HG03108 (cell line): ENCODE measurements around the gene LAMTOR3.

Experiments used
- ATAC-seq: cut with Tn5 transposase; IDR thresholded peaks from one replicate; pipeline ENCODE4 v1.9.1; 2021; ENCODE audit warnings: moderate library complexity; ENCODE audit not compliant: unreplicated experiment

Gene LAMTOR3

DNA sequence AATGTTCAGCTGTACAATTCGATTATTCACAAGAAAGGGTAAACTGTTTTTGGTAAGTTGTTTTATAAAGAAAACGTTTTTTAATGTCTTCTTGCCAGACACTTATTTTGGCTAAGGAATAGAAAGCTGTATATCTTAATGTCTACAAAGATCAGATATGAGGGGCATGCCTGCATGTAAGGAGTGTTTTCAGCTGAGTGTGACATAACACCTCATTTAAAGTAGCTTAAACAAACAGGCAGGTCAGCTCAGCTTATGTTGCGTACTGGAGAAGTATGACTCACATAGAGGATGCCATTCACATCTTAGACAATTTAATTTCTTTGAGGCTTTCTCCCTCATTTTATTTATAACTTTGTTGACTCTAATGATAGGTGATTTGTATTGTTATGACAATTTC lies 30.4 kb downstream of the LAMTOR3 start:
- no peak for ATAC-seq

DNA sequence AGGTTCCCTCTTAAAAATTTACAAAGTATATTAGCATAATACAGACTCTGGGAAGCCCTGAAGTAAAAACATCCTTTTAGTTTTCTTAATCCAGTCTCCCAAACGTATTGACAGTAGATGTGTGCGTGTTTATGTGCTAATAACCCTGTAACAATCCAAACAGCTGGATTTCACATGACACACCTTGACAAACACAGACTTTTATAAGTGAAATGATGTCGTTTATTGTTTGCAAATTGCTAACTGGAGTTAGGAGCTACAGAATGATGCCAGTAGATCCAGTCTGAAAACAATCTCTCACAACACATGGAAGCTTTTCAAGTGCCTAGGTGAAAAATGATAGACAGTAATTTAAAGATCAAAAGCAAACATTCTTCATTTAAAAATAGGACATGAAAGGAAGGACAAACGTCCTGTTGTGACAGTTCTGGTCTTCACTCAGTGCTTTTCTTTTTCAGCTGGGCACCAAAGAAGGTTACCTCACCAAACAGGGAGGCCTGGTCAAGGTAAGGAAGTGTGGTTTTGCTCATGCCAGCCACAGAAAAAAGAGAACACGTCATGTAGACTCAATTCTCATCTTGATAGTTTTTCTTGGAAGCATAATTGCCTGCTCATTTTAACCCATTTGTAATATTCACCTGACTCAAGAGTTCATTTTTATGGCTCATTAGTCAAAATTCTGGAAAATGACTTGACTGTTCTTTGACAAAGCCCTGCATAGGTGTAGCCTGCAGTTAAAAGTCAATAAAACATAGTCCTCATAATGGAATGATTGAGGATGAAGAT lies 32.9 kb downstream of the LAMTOR3 start:
- ATAC-seq = peak; percentile 55

DNA sequence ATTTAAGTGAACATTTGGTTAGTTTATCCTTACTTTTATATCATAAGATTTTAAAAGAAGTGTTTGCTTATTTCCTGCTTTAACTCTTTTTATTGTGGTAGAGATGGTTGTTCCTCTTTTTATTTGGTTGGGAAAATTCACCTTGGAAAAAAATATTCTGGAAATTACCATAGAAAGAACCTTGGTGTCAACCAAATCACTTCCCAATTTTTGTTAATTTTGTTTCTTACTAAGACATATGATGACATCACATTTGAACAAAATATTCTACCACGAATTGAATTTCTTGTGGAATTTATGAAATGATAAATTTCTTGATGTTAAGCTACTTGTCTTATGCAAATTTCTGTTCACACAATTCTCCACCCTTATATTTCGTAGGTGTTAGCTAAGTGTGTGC lies 33.7 kb downstream of the LAMTOR3 start:
- ATAC-seq = no peak

DNA sequence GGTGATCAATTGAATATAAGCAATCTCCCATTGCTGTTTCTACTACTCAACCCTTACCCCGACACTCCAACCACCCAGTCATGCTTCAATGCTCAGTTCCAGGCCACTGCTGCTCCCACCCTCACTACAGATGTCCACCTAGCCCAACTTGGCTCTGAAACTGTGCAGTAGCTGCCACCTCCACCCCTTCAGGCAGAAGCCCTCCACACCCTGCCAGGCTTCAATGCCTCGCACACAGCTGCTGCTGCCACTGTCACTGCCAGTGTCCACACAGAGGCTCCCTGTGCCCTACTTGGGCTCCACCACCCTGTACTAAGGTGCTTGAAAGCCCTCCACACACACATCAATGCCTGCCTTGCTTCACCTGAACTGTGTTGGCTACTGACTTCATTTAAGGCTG lies 34.6 kb downstream of the LAMTOR3 start:
- peak; percentile 55 for ATAC-seq

DNA sequence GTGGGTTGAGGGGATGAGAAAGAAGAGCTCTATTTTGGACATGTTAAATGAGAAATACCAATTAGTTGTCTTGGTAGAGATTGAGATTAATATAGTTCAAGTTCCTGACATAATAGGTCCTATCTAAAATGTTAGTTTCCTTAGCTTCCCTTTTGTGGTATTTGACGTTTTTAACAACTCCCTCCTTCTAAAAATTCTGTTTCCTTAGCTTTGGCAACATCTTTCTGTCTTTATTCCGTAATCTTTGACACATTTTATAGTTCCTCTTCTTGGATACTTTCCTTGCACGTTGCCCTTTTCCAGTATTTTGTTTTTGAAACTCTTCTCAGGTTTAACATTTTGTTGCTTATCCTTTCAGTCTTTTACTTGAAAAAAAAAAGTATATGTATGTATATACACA lies 36.9 kb downstream of the LAMTOR3 start:
- no peak for ATAC-seq

DNA sequence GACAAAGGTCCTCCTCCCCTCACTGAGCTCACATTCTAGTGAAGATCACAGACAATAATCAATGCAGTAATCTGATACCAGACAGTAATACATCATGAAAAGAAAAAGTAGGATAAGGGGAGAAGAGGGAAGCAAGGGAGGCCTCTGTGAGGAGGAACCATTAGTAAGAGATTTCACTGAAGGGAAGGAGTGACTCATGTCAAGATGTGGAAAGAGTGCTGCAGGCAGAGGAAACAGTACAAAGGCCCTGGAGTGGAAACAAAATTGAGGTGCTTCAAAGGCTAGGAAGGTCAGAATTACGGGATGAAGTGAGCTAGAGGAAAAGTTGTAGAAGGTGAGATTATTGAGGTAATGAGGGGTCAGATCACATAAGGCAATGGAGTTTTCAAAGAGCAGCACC lies 38.1 kb downstream of the LAMTOR3 start:
- ATAC-seq = no peak

DNA sequence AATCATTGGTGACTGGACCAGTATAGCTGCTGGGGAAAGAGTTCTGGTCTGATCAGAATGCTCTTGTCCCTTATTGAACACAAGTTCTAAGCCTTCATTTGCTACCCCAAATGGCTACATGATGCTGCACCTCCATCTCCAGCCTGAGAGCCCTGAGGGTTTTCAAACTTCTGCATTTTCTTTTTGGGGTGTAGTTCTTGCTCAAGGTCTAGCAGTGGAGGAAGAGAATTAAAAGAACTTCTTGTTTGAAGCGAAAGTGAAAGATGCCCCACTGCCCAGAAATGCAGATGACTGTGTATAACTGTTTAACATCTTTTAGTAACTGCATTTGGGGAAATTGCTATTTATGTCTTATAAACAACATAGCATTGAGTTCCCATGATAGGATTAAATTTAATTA lies 38.5 kb downstream of the LAMTOR3 start:
- peak; percentile 30 for ATAC-seq

DNA sequence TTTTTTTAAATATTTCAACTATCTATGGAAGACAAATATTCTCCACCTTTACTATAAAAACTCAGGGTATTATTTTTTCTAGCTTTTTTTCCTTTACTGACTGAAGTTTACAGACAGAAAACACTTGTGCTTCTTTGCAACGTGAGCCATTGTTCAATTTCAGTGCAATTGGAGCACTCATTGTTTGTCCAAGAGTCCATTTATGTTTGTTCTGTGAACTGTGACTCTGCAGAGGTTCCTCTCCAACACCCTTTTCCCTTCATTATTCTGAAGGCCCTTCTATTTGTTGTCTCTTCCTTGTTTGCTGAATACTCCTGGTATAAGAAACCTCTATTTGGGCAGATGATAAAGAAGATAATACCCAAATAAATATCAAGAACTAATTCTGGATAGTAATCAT lies 40.2 kb downstream of the LAMTOR3 start:
- no peak for ATAC-seq

DNA sequence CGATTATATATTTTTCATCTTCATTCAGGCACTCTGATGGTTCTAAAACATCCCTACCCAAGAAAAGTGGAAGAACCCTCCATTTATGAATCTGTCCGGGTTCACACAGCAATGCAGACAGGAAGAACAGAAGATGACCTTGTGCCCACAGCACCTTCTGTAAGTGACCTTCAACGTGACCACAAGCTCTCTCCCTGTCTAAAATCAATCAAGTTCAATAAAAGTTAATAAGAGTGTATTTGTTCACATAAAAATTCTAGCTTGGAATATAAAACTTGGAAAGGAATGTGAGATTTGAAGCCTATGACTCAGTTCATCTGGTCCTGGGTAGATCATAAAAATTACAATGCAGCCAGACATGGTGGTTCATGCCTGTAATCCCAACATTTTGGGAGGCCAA lies 41.0 kb downstream of the LAMTOR3 start:
- no peak for ATAC-seq

DNA sequence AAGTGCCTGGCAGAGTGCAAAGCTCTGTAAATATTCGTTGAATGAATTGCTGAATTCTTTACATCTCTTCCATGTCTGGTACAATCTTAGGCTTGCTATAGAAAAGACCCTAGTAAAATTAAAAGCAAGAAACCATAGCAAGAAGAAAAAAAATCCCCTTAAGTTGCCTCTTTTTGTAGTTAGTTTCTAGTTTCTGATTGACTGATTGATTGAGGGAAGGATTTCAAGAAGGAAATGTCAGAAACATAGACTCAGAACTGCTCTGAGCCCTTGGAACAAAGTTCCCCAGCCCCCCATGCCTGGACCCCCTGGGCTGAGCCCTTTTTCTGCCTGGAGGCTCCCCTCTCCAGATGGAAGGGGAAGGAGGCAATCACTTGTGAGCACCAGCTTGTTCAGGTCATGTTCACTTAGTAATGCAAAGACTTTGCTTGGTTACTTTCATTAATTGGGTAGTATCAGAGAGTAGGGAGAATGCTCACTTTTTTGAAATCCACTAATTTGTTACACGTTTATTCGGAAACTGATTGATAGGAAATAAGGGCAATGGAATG lies 42.0 kb downstream of the LAMTOR3 start:
- no peak for ATAC-seq

DNA sequence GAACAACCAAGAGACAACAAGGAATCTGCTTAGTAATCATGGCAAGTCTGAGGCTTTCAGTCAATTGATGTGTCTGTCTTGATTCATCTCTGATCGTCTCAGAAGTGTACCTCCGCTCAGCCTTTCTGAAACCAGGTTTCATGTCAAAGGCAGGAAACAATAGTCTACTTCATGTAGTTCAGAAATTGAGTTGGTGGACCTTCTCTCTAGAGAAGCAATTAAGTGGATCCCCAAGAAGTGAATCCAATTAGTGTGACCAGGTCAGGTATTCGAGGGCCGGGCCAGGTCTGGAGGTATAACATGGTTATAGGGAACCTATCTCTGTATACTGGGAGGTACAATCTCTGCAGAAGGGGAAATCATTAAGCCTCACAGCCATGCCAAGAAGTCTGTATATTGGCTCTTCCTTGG lies 45.6 kb downstream of the LAMTOR3 start:
- ATAC-seq = peak; percentile 34

DNA sequence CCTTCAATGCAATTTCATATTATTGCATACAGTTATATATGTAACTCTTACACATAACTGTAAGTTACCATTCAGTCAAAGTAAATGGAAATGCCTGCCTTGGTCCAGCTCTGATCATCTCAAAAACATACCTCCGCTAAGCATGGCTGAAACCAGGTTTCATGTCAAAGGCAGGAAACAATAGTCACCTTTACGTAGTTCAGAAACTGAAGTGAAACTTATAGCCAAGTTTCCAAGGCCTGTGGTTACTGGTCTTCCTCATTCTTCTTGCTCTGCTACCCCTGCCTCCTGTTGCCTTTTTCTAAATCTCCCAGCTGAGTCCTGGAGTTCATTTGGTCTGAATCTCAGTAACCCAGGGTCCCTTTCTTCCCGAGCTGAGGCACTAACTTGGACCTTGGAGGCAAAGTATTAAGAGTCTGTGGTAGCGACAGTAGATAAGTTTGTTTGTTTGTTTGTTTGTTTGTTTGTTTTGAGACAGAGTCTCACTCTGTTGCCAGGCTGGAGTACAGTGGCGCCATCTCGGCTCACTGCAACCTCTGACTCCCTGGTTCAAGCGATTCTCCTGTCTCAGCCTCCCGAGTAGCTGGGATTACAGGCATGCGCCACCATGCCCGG lies 46.8 kb downstream of the LAMTOR3 start:
- peak; percentile 66 for ATAC-seq

DNA sequence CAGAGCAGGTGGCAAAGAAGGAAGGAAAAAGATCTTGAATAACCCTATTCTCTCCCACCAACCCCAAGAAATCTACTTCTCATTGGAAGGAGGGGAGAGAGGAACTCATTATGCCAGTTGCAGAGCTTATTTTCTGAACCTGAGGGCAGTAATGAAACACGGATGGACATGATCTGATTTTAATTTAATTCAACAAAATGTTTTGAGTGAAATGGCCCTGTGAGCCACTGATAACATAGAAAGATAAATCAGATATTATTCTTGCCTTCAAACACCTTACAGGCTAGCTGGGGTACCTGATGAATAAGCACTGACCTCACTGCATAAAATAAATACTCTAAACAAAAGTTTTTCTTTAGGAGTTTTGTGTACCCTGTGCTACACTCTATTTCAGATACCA lies 47.3 kb downstream of the LAMTOR3 start:
- ATAC-seq = no peak

DNA sequence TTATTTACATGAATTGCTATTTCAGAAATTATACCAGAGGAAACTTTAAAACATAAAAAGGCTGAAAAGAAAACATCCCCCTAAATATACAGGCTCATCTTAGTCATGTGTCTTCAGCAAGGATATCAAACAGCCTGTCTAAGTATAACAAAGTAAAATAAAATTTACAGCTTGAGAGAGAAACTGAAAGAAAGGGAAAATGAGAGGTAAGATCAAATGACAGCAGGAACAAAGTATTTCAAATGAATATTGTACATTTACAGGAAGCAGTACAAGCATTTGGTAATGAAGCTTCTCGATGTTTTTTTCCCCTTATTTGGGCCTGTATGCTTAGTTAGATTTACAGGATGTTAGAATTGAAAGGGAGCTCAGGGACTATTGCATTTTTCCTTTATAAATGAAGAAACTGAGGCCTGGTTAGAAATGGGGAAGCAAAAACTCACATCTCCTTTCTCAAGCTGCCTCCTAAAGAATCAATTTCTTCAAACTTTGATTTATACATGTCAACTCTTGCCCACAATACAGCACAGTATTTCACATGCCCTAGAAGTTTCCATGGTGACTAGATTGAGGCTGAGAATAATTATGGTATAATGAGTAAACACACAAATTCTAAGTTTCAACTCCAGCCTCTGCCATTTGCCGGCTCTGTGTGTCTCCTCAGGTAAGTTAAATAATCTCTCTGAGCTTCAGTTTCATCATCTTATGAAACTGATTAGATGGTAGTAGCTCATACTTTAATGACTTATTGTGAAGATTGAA lies 48.3 kb downstream of the LAMTOR3 start:
- no peak for ATAC-seq

DNA sequence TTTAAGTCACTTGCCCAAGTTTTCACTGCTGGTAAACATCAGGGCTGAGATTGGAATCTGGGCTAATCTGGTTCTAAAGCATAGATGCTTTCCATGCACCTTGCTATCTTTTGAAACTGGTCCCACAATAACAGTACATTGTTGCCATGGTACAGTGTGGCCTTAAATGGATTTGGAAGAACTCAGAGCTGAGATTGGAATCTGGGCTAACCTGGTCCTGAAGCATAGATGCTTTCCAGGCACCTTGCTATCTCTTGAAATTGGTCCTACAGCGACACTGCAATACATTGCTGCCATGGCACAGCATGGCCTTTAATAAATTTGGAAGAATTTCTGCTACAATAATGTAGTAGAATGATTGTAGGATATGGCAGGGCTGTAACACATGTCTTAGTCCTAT lies 49.0 kb downstream of the LAMTOR3 start:
- ATAC-seq = no peak

DNA sequence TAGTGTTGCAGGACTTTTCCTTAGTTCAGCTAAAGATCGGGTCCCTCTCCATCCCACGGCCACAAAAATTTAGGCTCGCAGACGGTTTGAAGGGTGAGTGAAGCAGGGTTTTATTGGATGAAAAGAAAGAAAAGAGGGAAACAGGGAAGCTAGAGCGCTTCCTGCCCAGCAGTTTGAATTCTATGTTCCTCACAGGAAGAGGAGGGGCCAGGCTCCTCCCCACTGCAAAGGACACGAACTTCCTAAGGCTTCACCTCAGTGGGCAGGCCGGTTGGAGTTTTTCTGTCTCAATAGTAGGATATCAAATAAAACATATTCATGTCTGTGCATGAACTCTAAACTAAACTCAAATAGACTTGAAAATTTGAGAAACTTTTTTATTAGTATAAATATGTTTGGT lies 50.2 kb downstream of the LAMTOR3 start:
- ATAC-seq = no peak

DNA sequence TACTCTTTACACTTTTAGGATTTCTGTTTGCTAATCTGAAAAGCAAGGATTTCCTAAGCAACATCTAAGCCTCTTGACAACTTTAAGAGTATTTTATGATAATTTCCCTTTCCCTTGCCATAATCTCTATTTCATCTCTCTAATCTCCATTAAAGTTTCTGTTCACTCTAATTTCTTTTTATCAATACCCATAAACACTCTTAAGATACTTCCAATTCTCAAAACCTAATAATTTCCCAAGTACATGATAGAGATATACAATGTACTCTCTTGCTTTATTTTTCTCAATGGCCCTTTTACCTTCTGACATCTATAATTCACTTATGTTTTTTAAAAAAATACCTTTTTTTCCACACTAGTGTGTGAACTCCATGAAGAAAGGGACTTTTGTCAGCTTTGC lies 50.8 kb downstream of the LAMTOR3 start:
- ATAC-seq = no peak

DNA sequence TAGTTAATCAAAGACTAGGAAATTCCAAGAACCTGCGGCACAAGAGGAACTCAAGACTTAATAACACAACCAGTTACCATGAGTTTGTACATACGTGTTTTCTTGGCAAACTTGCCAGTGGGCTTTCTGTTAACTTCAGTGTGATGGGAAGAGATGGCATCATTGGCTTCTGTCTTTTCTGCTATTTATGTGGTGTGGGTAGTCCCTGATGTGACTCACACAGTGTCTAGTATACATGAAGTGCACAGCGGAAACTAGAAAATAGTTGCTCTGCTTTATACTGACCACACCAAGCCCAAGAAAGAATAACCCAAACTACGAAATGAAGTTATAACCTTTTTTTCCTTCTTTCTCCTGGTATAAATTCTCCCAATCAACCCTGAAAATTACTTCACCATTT lies 53.1 kb downstream of the LAMTOR3 start:
- ATAC-seq = no peak

DNA sequence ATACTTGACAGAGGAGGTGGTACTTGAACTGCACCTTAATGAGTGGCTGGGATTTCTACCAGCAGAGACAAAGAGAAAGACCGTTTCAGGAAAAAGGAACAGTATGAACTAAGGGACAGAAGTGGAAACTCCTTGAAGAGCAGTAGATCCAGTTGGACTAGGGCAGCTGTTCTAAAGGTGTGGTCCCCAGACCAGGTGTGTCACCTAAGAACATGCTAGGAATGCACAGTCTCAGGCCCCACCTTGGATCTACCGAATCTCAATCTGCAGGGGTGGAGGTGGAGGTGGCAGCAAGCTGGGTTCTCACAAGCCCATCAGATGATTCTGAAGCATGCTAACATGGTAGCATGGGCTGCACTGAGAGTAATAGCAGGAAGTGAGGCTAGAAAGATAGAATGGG lies 55.3 kb downstream of the LAMTOR3 start:
- ATAC-seq = no peak

DNA sequence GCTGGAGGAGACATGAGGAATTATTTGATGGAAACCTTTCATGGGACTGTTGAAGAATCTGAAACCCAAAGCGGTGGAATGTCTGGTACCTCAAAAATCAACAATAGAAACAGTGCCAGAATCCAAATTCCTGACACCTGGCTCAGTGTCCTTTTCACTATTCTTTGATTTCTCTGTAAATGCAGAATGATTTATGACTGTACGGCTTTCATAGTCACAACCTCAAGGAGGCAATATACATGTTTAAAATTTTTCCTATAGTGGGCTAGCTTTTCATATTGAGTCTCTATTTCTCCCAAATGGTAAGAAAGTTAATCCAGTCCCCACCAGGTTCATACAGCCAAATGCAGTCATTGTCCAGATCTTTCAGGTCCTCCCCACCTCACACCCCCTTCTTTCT lies 58.3 kb downstream of the LAMTOR3 start:
- ATAC-seq = no peak

DNA sequence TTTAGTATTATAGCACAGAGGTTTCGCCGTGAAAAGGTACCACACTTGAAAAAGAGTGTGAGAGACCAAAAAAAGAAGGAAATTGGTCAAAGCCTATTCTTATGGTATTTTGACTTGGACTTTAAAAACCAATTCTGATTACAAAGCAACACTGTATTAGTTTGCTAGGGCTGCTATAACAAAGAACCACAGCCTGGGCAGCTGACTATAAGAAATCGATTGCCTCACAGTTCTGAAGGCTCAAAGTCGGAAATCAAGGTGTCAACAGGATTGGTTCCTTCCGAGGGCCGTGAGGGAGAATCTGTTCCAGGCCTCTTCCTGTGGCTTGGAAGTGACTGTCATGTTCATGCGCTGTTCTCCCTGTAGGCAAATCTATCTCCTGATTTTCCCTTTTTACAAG lies 59.7 kb downstream of the LAMTOR3 start:
- ATAC-seq = no peak

DNA sequence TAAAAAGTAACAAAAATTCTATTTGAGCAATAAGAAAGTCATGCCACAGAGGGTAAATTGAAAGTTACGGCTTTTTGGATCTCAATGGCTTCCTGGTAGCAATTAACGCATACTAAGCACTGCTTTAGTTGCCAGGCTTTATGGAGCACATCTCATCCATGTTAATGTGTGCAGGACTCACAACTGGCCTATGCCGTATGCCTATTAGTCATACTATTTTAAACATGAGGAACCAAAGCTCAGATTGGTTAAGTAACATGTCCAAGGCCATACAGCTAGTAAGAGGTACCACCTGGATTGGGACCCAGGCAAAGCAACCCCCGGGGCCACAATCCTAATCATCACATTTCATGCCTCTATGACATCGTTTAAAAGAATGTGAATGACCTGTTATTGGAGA lies 60.5 kb downstream of the LAMTOR3 start:
- no peak for ATAC-seq
